GM23338 (cell line): ENCODE results near the gene TTPAL. TPM values are rescaled to one million over a fixed set of nuclear protein-coding genes. Genes with fewer than 3 reads are reported as not detected.

Experiments
- ATAC-seq: fragments of 200-7000 bp; cut with Tn5 transposase; 3 replicates; pipeline ENCODE4 v1.9.1; 2020
- DNase-seq: peaks from one replicate; pipeline ENCODE4 v3.0.0-alpha.2; 2015; ENCODE audit warnings: low spot score
- H2AFZ ChIP-seq: fragments of 200-600 bp; sonication (generic); 2 replicates; pipeline ENCODE4 v1.8.0; 2016; ENCODE audit warnings: antibody characterized with exemption, mild to moderate bottlenecking, moderate library complexity
- H3F3A ChIP-seq: fragments of 200-600 bp; sonication (generic); replicated peaks from 2 replicates; pipeline ENCODE4 v1.8.0; 2017; ENCODE audit warnings: antibody characterized with exemption, mixed run types, low read depth
- H3K27ac ChIP-seq: fragments of 200-600 bp; sonication (generic); 2 replicates; pipeline ENCODE4 v1.6.1; 2016; ENCODE audit warnings: low read depth
- H3K27me3 ChIP-seq: fragments of 200-600 bp; sonication (generic); 2 replicates; pipeline ENCODE4 v1.8.0; 2016; ENCODE audit warnings: mild to moderate bottlenecking, mixed run types, moderate library complexity; ENCODE audit not compliant: insufficient read depth
- H3K36me3 ChIP-seq: fragments of 200-600 bp; sonication (generic); 2 replicates; pipeline ENCODE4 v1.8.0; 2016; ENCODE audit warnings: mild to moderate bottlenecking; ENCODE audit not compliant: insufficient read depth
- H3K4me1 ChIP-seq: fragments of 200-600 bp; sonication (generic); 2 replicates; pipeline ENCODE4 v1.8.0; 2016; ENCODE audit warnings: mild to moderate bottlenecking, moderate library complexity; ENCODE audit not compliant: insufficient read depth
- H3K4me2 ChIP-seq: fragments of 200-600 bp; sonication (generic); 2 replicates; pipeline ENCODE4 v1.7.1; 2017; ENCODE audit warnings: mixed run types
- H3K4me3 ChIP-seq: fragments of 200-600 bp; sonication (generic); 2 replicates; pipeline ENCODE4 v1.6.1; 2016; ENCODE audit warnings: mixed run types
- H3K79me2 ChIP-seq: fragments of 200-600 bp; sonication (generic); replicated peaks from 2 replicates; pipeline ENCODE4 v1.8.0; 2017; ENCODE audit warnings: mild to moderate bottlenecking; ENCODE audit not compliant: insufficient read depth
- H3K9me2 ChIP-seq: fragments of 200-600 bp; sonication (generic); 2 replicates; pipeline ENCODE4 v1.8.0; 2017; ENCODE audit not compliant: insufficient read depth
- H4K20me1 ChIP-seq: fragments of 200-600 bp; sonication (generic); replicated peaks from 2 replicates; pipeline ENCODE4 v1.8.0; 2017; ENCODE audit warnings: mild to moderate bottlenecking; ENCODE audit not compliant: insufficient read depth
- H3K27ac Mint-ChIP-seq: 2 replicates; pipeline ENCODE4 v1.8.0; 2020; ENCODE audit warnings: inconsistent platforms, mild to moderate bottlenecking, moderate library complexity, mixed read lengths
- H3K27me3 Mint-ChIP-seq: 3 replicates; pipeline ENCODE4 v1.8.0; 2022; ENCODE audit warnings: low read depth, mild to moderate bottlenecking, moderate library complexity, mixed read lengths, inconsistent platforms; ENCODE audit not compliant: insufficient read depth, poor library complexity
- H3K36me3 Mint-ChIP-seq: 3 replicates; pipeline ENCODE4 v1.8.0; 2021; ENCODE audit warnings: low read depth, mild to moderate bottlenecking, inconsistent platforms, moderate library complexity, mixed read lengths
- H3K4me1 Mint-ChIP-seq: 3 replicates; pipeline ENCODE4 v1.8.0; 2020; ENCODE audit warnings: mild to moderate bottlenecking, inconsistent platforms, mixed read lengths
- H3K4me3 Mint-ChIP-seq: 3 replicates; pipeline ENCODE4 v1.8.0; 2021; ENCODE audit warnings: moderate library complexity, mild to moderate bottlenecking, inconsistent platforms, mixed read lengths
- H3K9me3 Mint-ChIP-seq: 3 replicates; pipeline ENCODE4 v1.8.0; 2020; ENCODE audit warnings: moderate library complexity, mild to moderate bottlenecking, inconsistent platforms, mixed read lengths
- CREB1 ChIP-seq: fragments of 250-450 bp; sonication (Bioruptor Pico); IDR thresholded peaks from 2 replicates; pipeline ENCODE4 v1.5.0; 2020; ENCODE audit warnings: low read depth, mild to moderate bottlenecking, moderate library complexity
- CTCF ChIP-seq, 2 experiments: fragments of 200-600 bp in 1 of 2; sonication (generic) in 1 of 2; conservative IDR thresholded peaks; 2 replicates each; pipeline versions ENCODE4 v1.5.1 to v1.6.1; 2016 to 2017; ENCODE audit warnings: antibody characterized with exemption in 2 of 2, low read depth in 2 of 2, mild to moderate bottlenecking in 2 of 2, moderate library complexity in 1 of 2
- ETS1 ChIP-seq: IDR thresholded peaks from 2 replicates; pipeline ENCODE4 v1.6.1; 2016; ENCODE audit warnings: antibody characterized with exemption
- EZH2 ChIP-seq: fragments of 200-600 bp; sonication (generic); IDR thresholded peaks from one replicate; pipeline ENCODE4 v1.8.0; 2017; ENCODE audit warnings: antibody characterized with exemption, mild to moderate bottlenecking, low read depth; ENCODE audit not compliant: unreplicated experiment
- EZH2phosphoT487 ChIP-seq: fragments of 200-600 bp; sonication (generic); IDR thresholded peaks from one replicate; pipeline ENCODE4 v1.8.1; 2018; ENCODE audit warnings: antibody characterized with exemption; ENCODE audit not compliant: unreplicated experiment
- JUNB ChIP-seq: IDR thresholded peaks from one replicate; pipeline ENCODE4 v1.6.1; 2016; ENCODE audit warnings: antibody characterized with exemption; ENCODE audit not compliant: unreplicated experiment
- POLR2AphosphoS5 ChIP-seq: IDR thresholded peaks from 2 replicates; pipeline ENCODE4 v1.6.1; 2016; ENCODE audit warnings: antibody characterized with exemption, low read depth
- REST ChIP-seq: IDR thresholded peaks from one replicate; pipeline ENCODE4 v1.6.1; 2018; ENCODE audit warnings: antibody characterized with exemption; ENCODE audit not compliant: unreplicated experiment
- STAT1 ChIP-seq: IDR thresholded peaks from one replicate; pipeline ENCODE4 v1.6.1; 2016; ENCODE audit warnings: antibody characterized with exemption; ENCODE audit not compliant: unreplicated experiment
- ZNF114 ChIP-seq: fragments of 250-450 bp; sonication (Bioruptor Pico); IDR thresholded peaks from 2 replicates; pipeline ENCODE4 v1.5.0; 2020; ENCODE audit warnings: mild to moderate bottlenecking, moderate library complexity
- ZNF331 ChIP-seq: fragments of 250-450 bp; sonication (Bioruptor Pico); IDR thresholded peaks from 2 replicates; pipeline ENCODE4 v1.5.0; 2020; ENCODE audit warnings: low read depth, mild to moderate bottlenecking, moderate library complexity
- polyA plus RNA-seq: library from polyadenylated mRNA; unstranded; fragments of >200 nt; fragmentation: Nextera tagmentation; extraction: Ambion mirVana; gene quantifications from 2 replicates; pipeline ENCODE4 v1.2.1, GENCODE V29; 2016
- total RNA-seq: library from RNA; depleted of rRNA; stranded (reverse); fragments of >200 nt; shearing (Covaris generic); gene quantifications from 2 replicates; pipeline ENCODE4 v1.2.3, GENCODE V29; 2014

Gene TTPAL
- total and polyA plus RNA-seq, 2 experiments from 2014 or later: 3.7 to 10.2 TPM

GRCh38 chr20:44465001-44465560, 10.6 kb upstream of the TTPAL start (continued):
- no peak for TF ChIP-seq POLR2AphosphoS5

GRCh38 chr20:44467289-44467883, 8.3 kb upstream of the TTPAL start:
- H3K4me2 ChIP-seq: no peak overlapping the region

More at GRCh38 chr20:44467289-44467883, 8.3 kb upstream of the TTPAL start:
- H3K27me3 ChIP-seq: no peaks in the 10 kb centered on the region
- H3K4me3 ChIP-seq: no peak overlapping the region
- Mint-ChIP-seq H3K9me3 (no peaks in the 10 kb centered on the region), H3K4me1 (peaks cover 7% of the 10 kb centered on the region; the same call in 2 of the 3 replicates), H3K27me3 (peaks cover 8% of the 10 kb centered on the region), H3K36me3 (no peaks in the 10 kb centered on the region), H3K4me3 (no peak overlapping the region), H3K27ac (no peak overlapping the region)
- H3F3A ChIP-seq: no peaks in the 10 kb centered on the region
- peak overlapping the region; percentile 94 for H2AFZ ChIP-seq
- H3K27ac ChIP-seq: no peak overlapping the region
- TF ChIP-seq ETS1: no peak
- TF ChIP-seq POLR2AphosphoS5: no peak
- no peak for TF ChIP-seq REST
- no peak for TF ChIP-seq ZNF331 (CRISPR knock-in tag)
- TF ChIP-seq EZH2: no peak
- no peak for TF ChIP-seq JUNB
- no peak for TF ChIP-seq CREB1 (CRISPR knock-in tag)
- TF ChIP-seq ZNF114 (CRISPR knock-in tag): no peak
- TF ChIP-seq CTCF (conservative IDR thresholded peaks at IDR 0.05; ENCODE audit: low read depth in 2 of 2): no peak
- TF ChIP-seq STAT1: no peak
- no peak for TF ChIP-seq EZH2phosphoT487
- no peaks in the 10 kb centered on the region; the same call in 1 of the 2 replicates for H3K4me1 ChIP-seq
- no peaks in the 10 kb centered on the region for H3K79me2 ChIP-seq
- peak; percentile 77 for ATAC-seq
- peak; percentile 48 for DNase-seq
- H3K9me2 ChIP-seq: no peaks in the 10 kb centered on the region
- H3K36me3 ChIP-seq: no peaks in the 10 kb centered on the region
- no peaks in the 10 kb centered on the region for H4K20me1 ChIP-seq
